Testis (tissue), 2 donors: ENCODE measurements around the gene SRL.

Source experiments
- POLR2A ChIP-seq: fragments of 450-650 bp; IDR thresholded peaks from one replicate; pipeline ENCODE4 v1.6.1; 2017; ENCODE audit warnings: antibody characterized with exemption, mild to moderate bottlenecking, moderate library complexity
- TF ChIP-seq, protein P1 (sequence below), 3 experiments: fragments of 450-650 bp in 2 of 3; fragments of 200-600 bp in 1 of 3; sonication (generic) in 1 of 3; IDR thresholded peaks; one replicate each; pipeline ENCODE4 v1.5.1; 2016 to 2019; ENCODE audit warnings: antibody characterized with exemption in 3 of 3, mild to moderate bottlenecking in 2 of 3, moderate library complexity in 1 of 3

DNA sequence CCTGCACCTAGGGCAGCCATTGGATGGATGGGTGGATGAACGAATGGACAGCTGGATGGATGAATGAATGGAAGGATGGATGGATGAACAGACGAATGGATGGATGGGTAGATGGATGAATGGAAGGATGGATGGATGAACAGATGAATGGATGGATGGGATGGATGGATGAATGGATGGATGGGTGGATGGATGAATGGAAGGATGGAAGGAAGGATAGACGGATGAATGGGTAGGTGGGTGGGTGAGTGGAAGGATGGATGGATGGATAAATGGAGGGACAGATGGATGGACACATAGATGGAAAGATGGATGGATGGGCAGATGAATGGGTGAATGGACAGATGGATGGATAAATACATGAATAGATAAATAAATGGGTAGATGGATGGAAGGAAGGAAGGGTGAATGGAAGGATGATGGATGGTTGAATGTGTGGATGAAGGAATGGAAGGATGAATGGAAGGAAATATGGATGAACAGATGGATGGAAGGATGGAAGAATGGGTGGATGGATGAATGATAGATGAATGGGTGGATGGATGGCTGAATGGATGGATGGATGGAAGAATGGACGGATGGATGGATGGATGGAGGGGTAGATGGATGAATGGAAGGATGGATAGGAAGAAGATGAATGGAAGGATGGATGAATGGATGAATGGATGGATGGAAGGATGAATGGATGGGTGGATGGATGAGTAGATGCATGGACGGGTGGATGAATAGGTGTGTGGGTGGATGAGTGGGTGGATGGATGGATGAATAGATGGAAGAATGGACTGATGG is 15.4 kb downstream of the SRL start:
- TF ChIP-seq POLR2A = no peak
- TF ChIP-seq, protein P1, sequence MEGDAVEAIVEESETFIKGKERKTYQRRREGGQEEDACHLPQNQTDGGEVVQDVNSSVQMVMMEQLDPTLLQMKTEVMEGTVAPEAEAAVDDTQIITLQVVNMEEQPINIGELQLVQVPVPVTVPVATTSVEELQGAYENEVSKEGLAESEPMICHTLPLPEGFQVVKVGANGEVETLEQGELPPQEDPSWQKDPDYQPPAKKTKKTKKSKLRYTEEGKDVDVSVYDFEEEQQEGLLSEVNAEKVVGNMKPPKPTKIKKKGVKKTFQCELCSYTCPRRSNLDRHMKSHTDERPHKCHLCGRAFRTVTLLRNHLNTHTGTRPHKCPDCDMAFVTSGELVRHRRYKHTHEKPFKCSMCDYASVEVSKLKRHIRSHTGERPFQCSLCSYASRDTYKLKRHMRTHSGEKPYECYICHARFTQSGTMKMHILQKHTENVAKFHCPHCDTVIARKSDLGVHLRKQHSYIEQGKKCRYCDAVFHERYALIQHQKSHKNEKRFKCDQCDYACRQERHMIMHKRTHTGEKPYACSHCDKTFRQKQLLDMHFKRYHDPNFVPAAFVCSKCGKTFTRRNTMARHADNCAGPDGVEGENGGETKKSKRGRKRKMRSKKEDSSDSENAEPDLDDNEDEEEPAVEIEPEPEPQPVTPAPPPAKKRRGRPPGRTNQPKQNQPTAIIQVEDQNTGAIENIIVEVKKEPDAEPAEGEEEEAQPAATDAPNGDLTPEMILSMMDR (IDR thresholded peaks at IDR 0.05) = no peak
